ENCODE data around the gene NAA10.

NAA10 gene

GRCh38 chrX:153934762-153935325 is at the start of gene NAA10:
Gene NAA10 (minus strand): TSS chrX:153935037. CDS start chrX:153934904, 133 bp downstream.
- DNase-seq = peak; percentile 74

- DNase-seq = no peak
Observed at GRCh38 chrX:153983321-153983801, 48.5 kb upstream of the NAA10 start.

GRCh38 chrX:153981771-153982533 is 47.1 kb upstream of the NAA10 start:
- DNase-seq = peak; percentile 73

- DNase-seq = no peak
Observed at GRCh38 chrX:153981231-153981630, 46.4 kb upstream of the NAA10 start.

- peak; percentile 37 for DNase-seq
Observed at GRCh38 chrX:153980394-153980793, 45.6 kb upstream of the NAA10 start.

- no peak for DNase-seq
Observed at GRCh38 chrX:153974726-153975286, 40.0 kb upstream of the NAA10 start.

GRCh38 chrX:153974003-153974725 is 39.3 kb upstream of the NAA10 start:
- no peak for DNase-seq

GRCh38 chrX:153973127-153974002 is 38.5 kb upstream of the NAA10 start:
- DNase-seq = no peak

GRCh38 chrX:153972368-153973126 is 37.7 kb upstream of the NAA10 start, which contains the start of gene TMEM187:
Gene TMEM187 (plus strand): TSS chrX:153972754. CDS start chrX:153982063, 9,309 bp downstream.
- peak; percentile 90 for DNase-seq

- DNase-seq = peak; percentile 92
Observed at GRCh38 chrX:153971450-153972367, 36.9 kb upstream of the NAA10 start, which contains the start of gene HCFC1. Gene HCFC1 (minus strand): TSS chrX:153971818. CDS start chrX:153970840, 978 bp downstream.

- DNase-seq = peak; percentile 90
Observed at GRCh38 chrX:153971124-153971449, 36.2 kb upstream of the NAA10 start.

- DNase-seq = peak; percentile 45
Observed at GRCh38 chrX:153970357-153971123, 35.7 kb upstream of the NAA10 start.

GRCh38 chrX:153969904-153970356 is 35.1 kb upstream of the NAA10 start:
- DNase-seq = no peak

GRCh38 chrX:153969125-153969903 is 34.5 kb upstream of the NAA10 start:
- no peak for DNase-seq

- peak; percentile 41 for DNase-seq
Observed at GRCh38 chrX:153968754-153969124, 33.9 kb upstream of the NAA10 start.

- DNase-seq = no peak
Observed at GRCh38 chrX:153968255-153968654, 33.4 kb upstream of the NAA10 start.

- DNase-seq = peak; percentile 53
Observed at GRCh38 chrX:153967536-153968224, 32.8 kb upstream of the NAA10 start.

Data from CD4-positive, alpha-beta T cell treated with Interleukin-12 subunit alpha and Interleukin-12 subunit beta, for 1 hour (primary cell).